ENCODE data around the gene CD151.

The CD151 gene

GRCh38 chr11:859394-860131 lies 26.8 kb downstream of the CD151 start:
- DNase-seq, result no peak

- no peak for DNase-seq
Measured at GRCh38 chr11:860234-861104, 27.7 kb downstream of the CD151 start.

GRCh38 chr11:861105-861479 lies 28.3 kb downstream of the CD151 start:
- no peak for DNase-seq

- DNase-seq, result no peak
Measured at GRCh38 chr11:862081-862661, 29.4 kb downstream of the CD151 start.

- no peak for DNase-seq
Measured at GRCh38 chr11:862696-863022, 29.9 kb downstream of the CD151 start.

- DNase-seq, result no peak
Measured at GRCh38 chr11:863023-863909, 30.5 kb downstream of the CD151 start.

GRCh38 chr11:863910-864827 lies 31.4 kb downstream of the CD151 start:
- no peak for DNase-seq

- no peak for DNase-seq
Measured at GRCh38 chr11:864898-865297, 32.1 kb downstream of the CD151 start.

- DNase-seq, result no peak
Measured at GRCh38 chr11:865462-866430, 33.0 kb downstream of the CD151 start.

GRCh38 chr11:866481-866880 lies 33.7 kb downstream of the CD151 start:
- no peak for DNase-seq

GRCh38 chr11:867856-868358 lies 35.2 kb downstream of the CD151 start:
- DNase-seq, result no peak

- no peak for DNase-seq
Measured at GRCh38 chr11:868394-868793, 35.6 kb downstream of the CD151 start.

GRCh38 chr11:868802-869201 lies 36.0 kb downstream of the CD151 start:
- no peak for DNase-seq

- no peak for DNase-seq
Measured at GRCh38 chr11:869399-870126, 36.8 kb downstream of the CD151 start.

- no peak for DNase-seq
Measured at GRCh38 chr11:870127-870413, 37.3 kb downstream of the CD151 start.

GRCh38 chr11:870418-870817 lies 37.7 kb downstream of the CD151 start:
- DNase-seq, result no peak

GRCh38 chr11:871472-871871 lies 38.7 kb downstream of the CD151 start:
- no peak for DNase-seq

- no peak for DNase-seq
Measured at GRCh38 chr11:872799-873198, 40.0 kb downstream of the CD151 start.

GRCh38 chr11:873706-874105 lies 41.0 kb downstream of the CD151 start:
- no peak for DNase-seq

GRCh38 chr11:875203-875602 lies 42.5 kb downstream of the CD151 start:
- no peak for DNase-seq

Measured in stimulated activated naive CD4-positive, alpha-beta T cell (primary cell).